Measurements from ENCODE around the gene KDM6A.

DNA sequence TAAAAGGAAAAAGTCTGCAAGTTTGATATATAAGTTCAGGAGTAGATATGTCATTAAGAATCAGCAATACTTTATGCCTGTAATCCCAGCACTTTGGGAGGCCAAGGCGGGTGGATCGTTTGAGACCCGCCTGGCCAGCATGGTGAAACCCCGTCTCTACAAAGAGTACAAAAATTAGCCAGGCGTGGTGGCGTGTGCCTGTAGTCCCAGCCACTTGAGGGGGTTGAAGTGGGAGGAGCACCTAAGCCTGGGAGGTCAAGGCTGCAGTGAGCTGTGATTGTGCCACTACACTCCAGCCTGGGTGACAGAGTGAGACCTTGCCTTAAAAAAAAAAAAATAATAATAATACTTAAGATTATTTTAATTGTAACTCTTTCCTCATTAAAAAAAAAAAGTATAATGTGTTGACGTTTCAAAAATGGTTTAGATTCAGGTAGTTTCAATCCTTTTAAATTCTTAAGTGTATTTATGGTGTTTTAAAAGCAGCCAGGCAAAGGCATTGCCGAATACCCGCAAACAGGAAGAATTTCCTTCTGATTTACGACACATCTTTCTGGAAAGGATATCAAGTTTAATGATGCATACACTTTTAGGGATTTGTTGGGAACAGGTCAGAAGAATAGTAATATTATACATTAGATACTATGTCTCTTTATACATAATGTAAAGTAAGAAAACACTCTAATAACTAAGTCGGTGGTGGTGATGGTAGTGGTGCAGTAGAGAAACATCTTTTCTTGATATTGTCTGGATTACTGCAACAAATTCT is 80.9 kb downstream of the KDM6A start:
- TF ChIP-seq, protein P1, sequence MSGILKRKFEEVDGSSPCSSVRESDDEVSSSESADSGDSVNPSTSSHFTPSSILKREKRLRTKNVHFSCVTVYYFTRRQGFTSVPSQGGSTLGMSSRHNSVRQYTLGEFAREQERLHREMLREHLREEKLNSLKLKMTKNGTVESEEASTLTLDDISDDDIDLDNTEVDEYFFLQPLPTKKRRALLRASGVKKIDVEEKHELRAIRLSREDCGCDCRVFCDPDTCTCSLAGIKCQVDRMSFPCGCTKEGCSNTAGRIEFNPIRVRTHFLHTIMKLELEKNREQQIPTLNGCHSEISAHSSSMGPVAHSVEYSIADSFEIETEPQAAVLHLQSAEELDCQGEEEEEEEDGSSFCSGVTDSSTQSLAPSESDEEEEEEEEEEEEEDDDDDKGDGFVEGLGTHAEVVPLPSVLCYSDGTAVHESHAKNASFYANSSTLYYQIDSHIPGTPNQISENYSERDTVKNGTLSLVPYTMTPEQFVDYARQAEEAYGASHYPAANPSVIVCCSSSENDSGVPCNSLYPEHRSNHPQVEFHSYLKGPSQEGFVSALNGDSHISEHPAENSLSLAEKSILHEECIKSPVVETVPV (CRISPR knock-in tag; IDR thresholded peaks at IDR 0.05): no peak
- TF ChIP-seq SNAI2 (CRISPR knock-in tag; IDR thresholded peaks at IDR 0.05) (no peak), ZC3H10 (CRISPR knock-in tag; IDR thresholded peaks at IDR 0.05) (no peak), ISL1 (CRISPR knock-in tag; IDR thresholded peaks at IDR 0.05) (no peak), BACH2 (CRISPR knock-in tag; IDR thresholded peaks at IDR 0.05; ENCODE audit: borderline replicate concordance) (no peak), ZFP3 (CRISPR knock-in tag; IDR thresholded peaks at IDR 0.05) (no peak), PPARA (CRISPR knock-in tag; IDR thresholded peaks at IDR 0.05; ENCODE audit: borderline replicate concordance) (no peak), OSR1 (CRISPR knock-in tag; IDR thresholded peaks at IDR 0.05) (no peak)
- TF ChIP-seq, protein P2, sequence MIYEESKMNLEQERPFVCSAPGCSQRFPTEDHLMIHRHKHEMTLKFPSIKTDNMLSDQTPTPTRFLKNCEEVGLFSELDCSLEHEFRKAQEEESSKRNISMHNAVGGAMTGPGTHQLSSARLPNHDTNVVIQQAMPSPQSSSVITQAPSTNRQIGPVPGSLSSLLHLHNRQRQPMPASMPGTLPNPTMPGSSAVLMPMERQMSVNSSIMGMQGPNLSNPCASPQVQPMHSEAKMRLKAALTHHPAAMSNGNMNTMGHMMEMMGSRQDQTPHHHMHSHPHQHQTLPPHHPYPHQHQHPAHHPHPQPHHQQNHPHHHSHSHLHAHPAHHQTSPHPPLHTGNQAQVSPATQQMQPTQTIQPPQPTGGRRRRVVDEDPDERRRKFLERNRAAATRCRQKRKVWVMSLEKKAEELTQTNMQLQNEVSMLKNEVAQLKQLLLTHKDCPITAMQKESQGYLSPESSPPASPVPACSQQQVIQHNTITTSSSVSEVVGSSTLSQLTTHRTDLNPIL (CRISPR knock-in tag; IDR thresholded peaks at IDR 0.05; ENCODE audit: low read depth): no peak
- TF ChIP-seq, protein P3, sequence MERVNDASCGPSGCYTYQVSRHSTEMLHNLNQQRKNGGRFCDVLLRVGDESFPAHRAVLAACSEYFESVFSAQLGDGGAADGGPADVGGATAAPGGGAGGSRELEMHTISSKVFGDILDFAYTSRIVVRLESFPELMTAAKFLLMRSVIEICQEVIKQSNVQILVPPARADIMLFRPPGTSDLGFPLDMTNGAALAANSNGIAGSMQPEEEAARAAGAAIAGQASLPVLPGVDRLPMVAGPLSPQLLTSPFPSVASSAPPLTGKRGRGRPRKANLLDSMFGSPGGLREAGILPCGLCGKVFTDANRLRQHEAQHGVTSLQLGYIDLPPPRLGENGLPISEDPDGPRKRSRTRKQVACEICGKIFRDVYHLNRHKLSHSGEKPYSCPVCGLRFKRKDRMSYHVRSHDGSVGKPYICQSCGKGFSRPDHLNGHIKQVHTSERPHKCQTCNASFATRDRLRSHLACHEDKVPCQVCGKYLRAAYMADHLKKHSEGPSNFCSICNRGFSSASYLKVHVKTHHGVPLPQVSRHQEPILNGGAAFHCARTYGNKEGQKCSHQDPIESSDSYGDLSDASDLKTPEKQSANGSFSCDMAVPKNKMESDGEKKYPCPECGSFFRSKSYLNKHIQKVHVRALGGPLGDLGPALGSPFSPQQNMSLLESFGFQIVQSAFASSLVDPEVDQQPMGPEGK (CRISPR knock-in tag; IDR thresholded peaks at IDR 0.05; ENCODE audit: borderline replicate concordance): no peak
- TF ChIP-seq, protein P4, sequence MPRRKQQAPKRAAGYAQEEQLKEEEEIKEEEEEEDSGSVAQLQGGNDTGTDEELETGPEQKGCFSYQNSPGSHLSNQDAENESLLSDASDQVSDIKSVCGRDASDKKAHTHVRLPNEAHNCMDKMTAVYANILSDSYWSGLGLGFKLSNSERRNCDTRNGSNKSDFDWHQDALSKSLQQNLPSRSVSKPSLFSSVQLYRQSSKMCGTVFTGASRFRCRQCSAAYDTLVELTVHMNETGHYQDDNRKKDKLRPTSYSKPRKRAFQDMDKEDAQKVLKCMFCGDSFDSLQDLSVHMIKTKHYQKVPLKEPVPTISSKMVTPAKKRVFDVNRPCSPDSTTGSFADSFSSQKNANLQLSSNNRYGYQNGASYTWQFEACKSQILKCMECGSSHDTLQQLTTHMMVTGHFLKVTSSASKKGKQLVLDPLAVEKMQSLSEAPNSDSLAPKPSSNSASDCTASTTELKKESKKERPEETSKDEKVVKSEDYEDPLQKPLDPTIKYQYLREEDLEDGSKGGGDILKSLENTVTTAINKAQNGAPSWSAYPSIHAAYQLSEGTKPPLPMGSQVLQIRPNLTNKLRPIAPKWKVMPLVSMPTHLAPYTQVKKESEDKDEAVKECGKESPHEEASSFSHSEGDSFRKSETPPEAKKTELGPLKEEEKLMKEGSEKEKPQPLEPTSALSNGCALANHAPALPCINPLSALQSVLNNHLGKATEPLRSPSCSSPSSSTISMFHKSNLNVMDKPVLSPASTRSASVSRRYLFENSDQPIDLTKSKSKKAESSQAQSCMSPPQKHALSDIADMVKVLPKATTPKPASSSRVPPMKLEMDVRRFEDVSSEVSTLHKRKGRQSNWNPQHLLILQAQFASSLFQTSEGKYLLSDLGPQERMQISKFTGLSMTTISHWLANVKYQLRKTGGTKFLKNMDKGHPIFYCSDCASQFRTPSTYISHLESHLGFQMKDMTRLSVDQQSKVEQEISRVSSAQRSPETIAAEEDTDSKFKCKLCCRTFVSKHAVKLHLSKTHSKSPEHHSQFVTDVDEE (CRISPR knock-in tag; IDR thresholded peaks at IDR 0.05): no peak

All from SK-N-SH treated with all-trans-retinoic acid at 6 μM for 48 hours (cell line).